Measurements from ENCODE around the gene ALG3.

Gene ALG3

GRCh38 chr3:184248454-184249411 is at the start of gene ALG3:
Gene ALG3, minus strand, starts transcription at chr3:184248962. Its CDS starts 22 bp downstream, at chr3:184248940.
- Histone ChIP-seq H3K9ac (ENCODE audit: low read length) (peak within 1 kb of the TSS; percentile 81), H3K27ac (ENCODE audit: low read depth, low read length) (peak within 1 kb of the TSS; percentile 94)

GRCh38 chr3:184296616-184297015 is 47.9 kb upstream of the ALG3 start:
- H3K36me3 ChIP-seq (ENCODE audit: insufficient read depth, low read length) = peaks cover 13% of the 10 kb centered on the region
- H3K27me3 ChIP-seq (ENCODE audit: control insufficient read depth in 1 of 2, insufficient read depth in 2 of 2, low read length in 2 of 2) = no peaks in the 10 kb centered on the region
- peaks cover 12% of the 10 kb centered on the region for H3K4me1 ChIP-seq (ENCODE audit: insufficient read depth, low read length)
- no peaks in the 10 kb centered on the region for H3K9me3 ChIP-seq (ENCODE audit: low read length)
- H3K27ac ChIP-seq (ENCODE audit: low read depth, low read length) = no peak overlapping the region
- H3K9ac ChIP-seq (ENCODE audit: low read length) = no peak overlapping the region
- H3K4me3 ChIP-seq (ENCODE audit: low read depth in 1 of 2, low read length in 2 of 2) = no peak overlapping the region

More at GRCh38 chr3:184248454-184249411, at the start of gene ALG3:
- Histone ChIP-seq H3K27me3 (ENCODE audit: control insufficient read depth in 1 of 2, insufficient read depth in 2 of 2, low read length in 2 of 2) (no peaks in the 10 kb centered on the region), H3K9me3 (ENCODE audit: low read length) (no peaks in the 10 kb centered on the region), H3K36me3 (ENCODE audit: insufficient read depth, low read length) (peaks cover 19% of the 10 kb centered on the region), H3K4me3 (ENCODE audit: low read depth in 1 of 2, low read length in 2 of 2) (peak within 1 kb of the TSS; percentile 89 to 92), H3K4me1 (ENCODE audit: insufficient read depth, low read length) (peaks cover 15% of the 10 kb centered on the region)

GRCh38 chr3:184295771-184296170 is 47.0 kb upstream of the ALG3 start:
- no peak overlapping the region for H3K27ac ChIP-seq (ENCODE audit: low read depth, low read length)
- H3K9ac ChIP-seq (ENCODE audit: low read length) = no peak overlapping the region
- peaks cover 7% of the 10 kb centered on the region for H3K36me3 ChIP-seq (ENCODE audit: insufficient read depth, low read length)
- no peaks in the 10 kb centered on the region for H3K27me3 ChIP-seq (ENCODE audit: control insufficient read depth in 1 of 2, insufficient read depth in 2 of 2, low read length in 2 of 2)
- H3K4me1 ChIP-seq (ENCODE audit: insufficient read depth, low read length) = peaks cover 12% of the 10 kb centered on the region
- no peaks in the 10 kb centered on the region for H3K9me3 ChIP-seq (ENCODE audit: low read length)
- H3K4me3 ChIP-seq (ENCODE audit: low read depth in 1 of 2, low read length in 2 of 2) = no peak overlapping the region

- H3K9ac ChIP-seq (ENCODE audit: low read length) = no peak overlapping the region
- H3K36me3 ChIP-seq (ENCODE audit: insufficient read depth, low read length) = no peaks in the 10 kb centered on the region
- no peaks in the 10 kb centered on the region for H3K4me1 ChIP-seq (ENCODE audit: insufficient read depth, low read length)
- H3K27me3 ChIP-seq (ENCODE audit: control insufficient read depth in 1 of 2, insufficient read depth in 2 of 2, low read length in 2 of 2) = peaks cover 0 to 4% of the 10 kb centered on the region in 2 donors
- H3K9me3 ChIP-seq (ENCODE audit: low read length) = no peaks in the 10 kb centered on the region
- H3K27ac ChIP-seq (ENCODE audit: low read depth, low read length) = no peak overlapping the region
- H3K4me3 ChIP-seq (ENCODE audit: low read depth in 1 of 2, low read length in 2 of 2) = no peak overlapping the region
These were observed 43.1 kb upstream of the ALG3 start for GRCh38 chr3:184291738-184292445.

GRCh38 chr3:184291044-184291737 is 42.4 kb upstream of the ALG3 start:
- Histone ChIP-seq H3K9me3 (ENCODE audit: low read length) (no peaks in the 10 kb centered on the region), H3K9ac (ENCODE audit: low read length) (no peak overlapping the region), H3K27me3 (ENCODE audit: control insufficient read depth in 1 of 2, insufficient read depth in 2 of 2, low read length in 2 of 2) (peaks cover 0 to 4% of the 10 kb centered on the region in 2 donors), H3K4me3 (ENCODE audit: low read depth in 1 of 2, low read length in 2 of 2) (no peak overlapping the region), H3K4me1 (ENCODE audit: insufficient read depth, low read length) (no peaks in the 10 kb centered on the region), H3K27ac (ENCODE audit: low read depth, low read length) (no peak overlapping the region), H3K36me3 (ENCODE audit: insufficient read depth, low read length) (no peaks in the 10 kb centered on the region)

GRCh38 chr3:184290331-184290730 is 41.6 kb upstream of the ALG3 start:
- peaks cover 0 to 4% of the 10 kb centered on the region in 2 donors for H3K27me3 ChIP-seq (ENCODE audit: control insufficient read depth in 1 of 2, insufficient read depth in 2 of 2, low read length in 2 of 2)
- no peak overlapping the region for H3K4me3 ChIP-seq (ENCODE audit: low read depth in 1 of 2, low read length in 2 of 2)
- H3K9me3 ChIP-seq (ENCODE audit: low read length) = no peaks in the 10 kb centered on the region
- H3K27ac ChIP-seq (ENCODE audit: low read depth, low read length) = no peak overlapping the region
- H3K4me1 ChIP-seq (ENCODE audit: insufficient read depth, low read length) = no peaks in the 10 kb centered on the region
- no peaks in the 10 kb centered on the region for H3K36me3 ChIP-seq (ENCODE audit: insufficient read depth, low read length)
- no peak overlapping the region for H3K9ac ChIP-seq (ENCODE audit: low read length)

GRCh38 chr3:184289426-184289938 is 40.7 kb upstream of the ALG3 start:
- no peaks in the 10 kb centered on the region for H3K9me3 ChIP-seq (ENCODE audit: low read length)

GRCh38 chr3:184284696-184285095 is 35.9 kb upstream of the ALG3 start:
- no peaks in the 10 kb centered on the region for H3K36me3 ChIP-seq (ENCODE audit: insufficient read depth, low read length)
- no peaks in the 10 kb centered on the region for H3K9me3 ChIP-seq (ENCODE audit: low read length)
- H3K9ac ChIP-seq (ENCODE audit: low read length) = no peak overlapping the region
- H3K4me3 ChIP-seq (ENCODE audit: low read depth in 1 of 2, low read length in 2 of 2) = no peak overlapping the region
- H3K27me3 ChIP-seq (ENCODE audit: control insufficient read depth in 1 of 2, insufficient read depth in 2 of 2, low read length in 2 of 2) = peaks cover 0 to 4% of the 10 kb centered on the region in 2 donors
- H3K4me1 ChIP-seq (ENCODE audit: insufficient read depth, low read length) = no peaks in the 10 kb centered on the region
- H3K27ac ChIP-seq (ENCODE audit: low read depth, low read length) = no peak overlapping the region

More at GRCh38 chr3:184289426-184289938, 40.7 kb upstream of the ALG3 start:
- Histone ChIP-seq H3K27me3 (ENCODE audit: control insufficient read depth in 1 of 2, insufficient read depth in 2 of 2, low read length in 2 of 2) (peaks cover 0 to 4% of the 10 kb centered on the region in 2 donors), H3K9ac (ENCODE audit: low read length) (no peak overlapping the region), H3K36me3 (ENCODE audit: insufficient read depth, low read length) (no peaks in the 10 kb centered on the region), H3K27ac (ENCODE audit: low read depth, low read length) (no peak overlapping the region), H3K4me1 (ENCODE audit: insufficient read depth, low read length) (no peaks in the 10 kb centered on the region), H3K4me3 (ENCODE audit: low read depth in 1 of 2, low read length in 2 of 2) (no peak overlapping the region)

GRCh38 chr3:184283681-184284080 is 34.9 kb upstream of the ALG3 start:
- no peaks in the 10 kb centered on the region for H3K36me3 ChIP-seq (ENCODE audit: insufficient read depth, low read length)

GRCh38 chr3:184282941-184283340 is 34.2 kb upstream of the ALG3 start:
- Histone ChIP-seq H3K4me1 (ENCODE audit: insufficient read depth, low read length) (no peaks in the 10 kb centered on the region), H3K27me3 (ENCODE audit: control insufficient read depth in 1 of 2, insufficient read depth in 2 of 2, low read length in 2 of 2) (peaks cover 0 to 4% of the 10 kb centered on the region in 2 donors), H3K9ac (ENCODE audit: low read length) (no peak overlapping the region), H3K4me3 (ENCODE audit: low read depth in 1 of 2, low read length in 2 of 2) (no peak overlapping the region), H3K9me3 (ENCODE audit: low read length) (no peaks in the 10 kb centered on the region), H3K36me3 (ENCODE audit: insufficient read depth, low read length) (no peaks in the 10 kb centered on the region), H3K27ac (ENCODE audit: low read depth, low read length) (no peak overlapping the region)

More at GRCh38 chr3:184283681-184284080, 34.9 kb upstream of the ALG3 start:
- Histone ChIP-seq H3K9ac (ENCODE audit: low read length) (no peak overlapping the region), H3K4me1 (ENCODE audit: insufficient read depth, low read length) (no peaks in the 10 kb centered on the region), H3K27me3 (ENCODE audit: control insufficient read depth in 1 of 2, insufficient read depth in 2 of 2, low read length in 2 of 2) (peaks cover 0 to 4% of the 10 kb centered on the region in 2 donors), H3K9me3 (ENCODE audit: low read length) (no peaks in the 10 kb centered on the region), H3K27ac (ENCODE audit: low read depth, low read length) (no peak overlapping the region), H3K4me3 (ENCODE audit: low read depth in 1 of 2, low read length in 2 of 2) (no peak overlapping the region)

GRCh38 chr3:184277366-184277765 is 28.6 kb upstream of the ALG3 start:
- H3K9ac ChIP-seq (ENCODE audit: low read length) = no peak overlapping the region
- H3K36me3 ChIP-seq (ENCODE audit: insufficient read depth, low read length) = no peaks in the 10 kb centered on the region
- no peaks in the 10 kb centered on the region for H3K4me1 ChIP-seq (ENCODE audit: insufficient read depth, low read length)
- H3K4me3 ChIP-seq (ENCODE audit: low read depth in 1 of 2, low read length in 2 of 2) = no peak overlapping the region
- H3K9me3 ChIP-seq (ENCODE audit: low read length) = no peaks in the 10 kb centered on the region
- H3K27ac ChIP-seq (ENCODE audit: low read depth, low read length) = no peak overlapping the region
- H3K27me3 ChIP-seq (ENCODE audit: control insufficient read depth in 1 of 2, insufficient read depth in 2 of 2, low read length in 2 of 2) = peaks cover 10 to 24% of the 10 kb centered on the region in 2 donors

Data from muscle layer of colon (tissue), 2 donors.